OCI-LY3 (cell line): ENCODE results near the gene SEL1L2.

Experiments
- H2AFZ ChIP-seq: fragments of 200-600, 300-600 bp; shearing (Covaris generic); 2 replicates; pipeline ENCODE4 v1.6.0; 2014; ENCODE audit warnings: antibody characterized with exemption, low read depth, low read length
- H3K27ac ChIP-seq: fragments of 200-600, 300-600 bp; sonication (generic); 2 replicates; pipeline ENCODE4 v1.5.1; 2014; ENCODE audit warnings: mild to moderate bottlenecking, low read length, moderate library complexity, mixed read lengths
- H3K27me3 ChIP-seq: fragments of 200-600, 300-600 bp; sonication (generic); 2 replicates; pipeline ENCODE4 v1.6.1; 2014; ENCODE audit warnings: low read depth, low read length, mixed read lengths
- H3K36me3 ChIP-seq: fragments of 200-600, 300-600 bp; sonication (generic); replicated peaks from 2 replicates; pipeline ENCODE3; 2014; ENCODE audit warnings: low read depth, low read length, mixed read lengths
- H3K4me1 ChIP-seq: fragments of 300-600, 200-600 bp; sonication (generic); 2 replicates; pipeline ENCODE4 v1.6.1; 2014; ENCODE audit warnings: low read length, mixed read lengths
- H3K4me2 ChIP-seq: fragments of 200-600, 300-600 bp; sonication (generic); 2 replicates; pipeline ENCODE4 v1.6.1; 2014; ENCODE audit warnings: low read length, mixed read lengths
- H3K4me3 ChIP-seq: fragments of 300-600, 200-600 bp; sonication (generic); 2 replicates; pipeline ENCODE4 v1.5.1; 2014; ENCODE audit warnings: antibody characterized with exemption, mild to moderate bottlenecking, low read length, moderate library complexity
- H3K79me2 ChIP-seq: fragments of 300-600, 200-600 bp; shearing (Covaris generic); 2 replicates; pipeline ENCODE4 v1.6.1; 2014; ENCODE audit warnings: mild to moderate bottlenecking, low read length, mixed read lengths
- H3K9ac ChIP-seq: fragments of 300-600, 200-600 bp; shearing (Covaris generic); 2 replicates; pipeline ENCODE4 v1.6.0; 2014; ENCODE audit warnings: mild to moderate bottlenecking, low read length, moderate library complexity
- H3K9me3 ChIP-seq: fragments of 200-600, 300-600 bp; shearing (Covaris generic); 2 replicates; pipeline ENCODE4 v1.6.1; 2014; ENCODE audit warnings: low read length, mixed read lengths; ENCODE audit not compliant: insufficient read depth
- H4K20me1 ChIP-seq: fragments of 200-600, 300-600 bp; sonication (generic); 2 replicates; pipeline ENCODE4 v1.6.1; 2016; ENCODE audit warnings: low read length, mixed read lengths; ENCODE audit not compliant: insufficient read depth
- EZH2phosphoT487 ChIP-seq: fragments of 200-600 bp; shearing (Covaris generic); IDR thresholded peaks from 2 replicates; pipeline ENCODE4 v1.6.1; 2018; ENCODE audit warnings: antibody characterized with exemption, mixed run types, low read depth
- TF ChIP-seq, protein P1 (sequence below): fragments of 200-600, 300-600 bp; sonication (generic); IDR thresholded peaks from 2 replicates; pipeline ENCODE4 v1.5.1; 2014; ENCODE audit warnings: antibody characterized with exemption, low read length, low read depth

The SEL1L2 gene

GRCh38 chr20:13900496-13900895 is 89.9 kb downstream of the SEL1L2 start:
- no peak overlapping the region for H3K27ac ChIP-seq
- no peaks in the 10 kb centered on the region for H3K9me3 ChIP-seq
- no peak overlapping the region for H3K4me2 ChIP-seq
- H3K4me3 ChIP-seq, result no peak overlapping the region
- TF ChIP-seq EZH2phosphoT487, result no peak
- TF ChIP-seq, protein P1, sequence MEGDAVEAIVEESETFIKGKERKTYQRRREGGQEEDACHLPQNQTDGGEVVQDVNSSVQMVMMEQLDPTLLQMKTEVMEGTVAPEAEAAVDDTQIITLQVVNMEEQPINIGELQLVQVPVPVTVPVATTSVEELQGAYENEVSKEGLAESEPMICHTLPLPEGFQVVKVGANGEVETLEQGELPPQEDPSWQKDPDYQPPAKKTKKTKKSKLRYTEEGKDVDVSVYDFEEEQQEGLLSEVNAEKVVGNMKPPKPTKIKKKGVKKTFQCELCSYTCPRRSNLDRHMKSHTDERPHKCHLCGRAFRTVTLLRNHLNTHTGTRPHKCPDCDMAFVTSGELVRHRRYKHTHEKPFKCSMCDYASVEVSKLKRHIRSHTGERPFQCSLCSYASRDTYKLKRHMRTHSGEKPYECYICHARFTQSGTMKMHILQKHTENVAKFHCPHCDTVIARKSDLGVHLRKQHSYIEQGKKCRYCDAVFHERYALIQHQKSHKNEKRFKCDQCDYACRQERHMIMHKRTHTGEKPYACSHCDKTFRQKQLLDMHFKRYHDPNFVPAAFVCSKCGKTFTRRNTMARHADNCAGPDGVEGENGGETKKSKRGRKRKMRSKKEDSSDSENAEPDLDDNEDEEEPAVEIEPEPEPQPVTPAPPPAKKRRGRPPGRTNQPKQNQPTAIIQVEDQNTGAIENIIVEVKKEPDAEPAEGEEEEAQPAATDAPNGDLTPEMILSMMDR, result no peak
- H3K9ac ChIP-seq, result no peak overlapping the region
- H2AFZ ChIP-seq, result no peak overlapping the region
- no peaks in the 10 kb centered on the region for H3K79me2 ChIP-seq
- H3K4me1 ChIP-seq, result no peaks in the 10 kb centered on the region
- H3K36me3 ChIP-seq, result no peaks in the 10 kb centered on the region
- H3K27me3 ChIP-seq, result 0 out of 2 replicates have a peak, but pooled peaks cover 7% of the 10 kb centered on the region
- H4K20me1 ChIP-seq, result no peaks in the 10 kb centered on the region

DNA sequence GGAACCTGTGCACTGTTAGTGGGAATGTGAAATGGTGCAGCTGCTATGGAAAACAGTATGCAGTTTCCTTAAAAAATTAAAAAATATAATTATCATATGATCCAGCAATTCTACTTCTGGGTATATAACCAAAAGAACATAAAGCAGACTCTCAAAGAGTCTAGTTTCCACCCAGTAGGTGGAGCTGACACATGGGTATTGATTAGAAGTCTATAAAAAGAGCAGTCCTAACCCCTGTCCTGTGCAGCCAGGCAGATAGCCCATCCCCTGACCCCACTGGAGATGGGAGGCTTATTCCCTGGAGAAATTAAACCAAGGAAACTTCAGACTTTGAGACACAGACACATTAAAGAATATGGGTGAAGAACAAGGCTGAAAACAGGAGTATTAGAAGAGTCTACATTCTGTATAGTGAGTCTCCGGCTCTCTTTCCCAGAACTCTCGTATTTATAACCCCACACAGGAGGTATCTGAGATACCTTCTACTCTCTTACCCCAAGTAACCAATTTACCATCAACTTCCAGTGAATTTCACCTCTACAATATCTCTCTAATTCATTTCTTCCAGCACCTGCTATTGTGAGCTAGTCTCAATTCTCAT is 92.3 kb downstream of the SEL1L2 start:
- no peaks in the 10 kb centered on the region for H4K20me1 ChIP-seq
- no peak overlapping the region for H3K4me2 ChIP-seq

DNA sequence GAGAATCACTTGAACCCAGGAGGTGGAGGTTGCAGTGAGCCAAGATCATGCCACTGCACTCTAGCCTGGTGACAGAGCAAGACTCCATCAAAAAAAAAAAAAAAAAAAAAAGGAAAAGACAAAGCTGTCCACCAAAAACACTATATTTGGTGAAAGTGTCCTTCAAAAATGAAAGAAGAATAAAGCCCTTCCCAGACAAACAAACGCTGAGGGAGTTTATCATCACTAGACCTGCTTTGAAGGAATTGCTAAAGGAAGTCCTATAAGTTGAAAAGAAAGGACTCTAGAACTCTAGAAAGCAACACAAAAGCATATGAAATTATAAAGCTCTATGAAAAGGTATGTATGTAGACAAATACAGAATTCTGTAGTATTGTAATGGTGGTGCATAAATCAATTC is 98.8 kb downstream of the SEL1L2 start:
- Histone ChIP-seq H2AFZ (no peak overlapping the region), H3K27ac (no peak overlapping the region), H3K27me3 (peaks cover 28% of the 10 kb centered on the region), H3K9me3 (peaks cover 4% of the 10 kb centered on the region; the same call in 1 of the 2 replicates), H3K4me2 (no peak overlapping the region), H3K79me2 (no peaks in the 10 kb centered on the region), H3K4me3 (no peak overlapping the region), H3K36me3 (no peaks in the 10 kb centered on the region), H3K4me1 (no peaks in the 10 kb centered on the region), H3K9ac (no peak overlapping the region), H4K20me1 (no peaks in the 10 kb centered on the region)
- no peak for TF ChIP-seq EZH2phosphoT487
- TF ChIP-seq, protein P1, result no peak

More for the DNA sequence above, 92.3 kb downstream of the SEL1L2 start:
- no peak overlapping the region for H3K4me3 ChIP-seq
- H3K4me1 ChIP-seq, result no peaks in the 10 kb centered on the region
- H3K36me3 ChIP-seq, result no peaks in the 10 kb centered on the region
- TF ChIP-seq EZH2phosphoT487, result no peak
- TF ChIP-seq, protein P1, result peak; percentile 36
- H3K27ac ChIP-seq, result no peak overlapping the region
- no peaks in the 10 kb centered on the region for H3K9me3 ChIP-seq
- peaks cover 10% of the 10 kb centered on the region; the same call in 1 of the 2 replicates for H3K27me3 ChIP-seq
- no peaks in the 10 kb centered on the region for H3K79me2 ChIP-seq
- no peak overlapping the region for H2AFZ ChIP-seq
- no peak overlapping the region for H3K9ac ChIP-seq

- Histone ChIP-seq H3K9me3 (no peaks in the 10 kb centered on the region), H3K4me3 (no peak overlapping the region), H3K36me3 (no peaks in the 10 kb centered on the region), H3K27me3 (peaks cover 18% of the 10 kb centered on the region), H2AFZ (no peak overlapping the region), H3K4me2 (no peak overlapping the region), H4K20me1 (no peaks in the 10 kb centered on the region), H3K4me1 (no peaks in the 10 kb centered on the region), H3K9ac (no peak overlapping the region), H3K79me2 (no peaks in the 10 kb centered on the region), H3K27ac (no peak overlapping the region)
- TF ChIP-seq, protein P1, result no peak
- no peak for TF ChIP-seq EZH2phosphoT487
Measured at GRCh38 chr20:13884803-13885202, 105.6 kb downstream of the SEL1L2 start.
